HG03565 (cell line): ENCODE data around the gene KCNB1.
"Not testable (repeated sequence)": the region's sequence is repeated elsewhere in the genome, so short reads cannot be mapped to it uniquely, and the experiment has no call there.

ENCODE experiments used
- ATAC-seq: cut with Tn5 transposase; IDR thresholded peaks from one replicate; pipeline ENCODE4 v1.9.1; 2021; ENCODE audit warnings: mild to moderate bottlenecking, moderate library complexity; ENCODE audit not compliant: unreplicated experiment

The KCNB1 gene

GRCh38 chr20:49412254-49412653 lies 70.2 kb downstream of the KCNB1 start:
- no peak for ATAC-seq

- ATAC-seq, result no peak
Observed at GRCh38 chr20:49411221-49411925, 71.1 kb downstream of the KCNB1 start.

GRCh38 chr20:49409975-49410621 lies 72.4 kb downstream of the KCNB1 start:
- not testable (repeated sequence) for ATAC-seq

GRCh38 chr20:49409302-49409974 lies 73.0 kb downstream of the KCNB1 start:
- no peak for ATAC-seq

GRCh38 chr20:49408509-49409104 lies 73.9 kb downstream of the KCNB1 start:
- no peak for ATAC-seq

- ATAC-seq, result no peak
Observed at GRCh38 chr20:49406666-49407065, 75.8 kb downstream of the KCNB1 start.

GRCh38 chr20:49405696-49406095 lies 76.8 kb downstream of the KCNB1 start:
- no peak for ATAC-seq

- no peak for ATAC-seq
Observed at GRCh38 chr20:49405062-49405683, 77.3 kb downstream of the KCNB1 start.

- no peak for ATAC-seq
Observed at GRCh38 chr20:49404461-49404860, 78.0 kb downstream of the KCNB1 start.

GRCh38 chr20:49403911-49404310 lies 78.6 kb downstream of the KCNB1 start:
- ATAC-seq, result no peak

GRCh38 chr20:49403012-49403411 lies 79.5 kb downstream of the KCNB1 start:
- no peak for ATAC-seq

- no peak for ATAC-seq
Observed at GRCh38 chr20:49400904-49401303, 81.6 kb downstream of the KCNB1 start.

- no peak for ATAC-seq
Observed at GRCh38 chr20:49400410-49400809, 82.1 kb downstream of the KCNB1 start.

GRCh38 chr20:49399329-49399728 lies 83.1 kb downstream of the KCNB1 start:
- ATAC-seq, result no peak

- ATAC-seq, result no peak
Observed at GRCh38 chr20:49398401-49399144, 83.9 kb downstream of the KCNB1 start.

GRCh38 chr20:49397525-49397924 lies 84.9 kb downstream of the KCNB1 start:
- ATAC-seq, result no peak

- ATAC-seq, result no peak
Observed at GRCh38 chr20:49396230-49396629, 86.2 kb downstream of the KCNB1 start.

- no peak for ATAC-seq
Observed at GRCh38 chr20:49395659-49396058, 86.8 kb downstream of the KCNB1 start.

- ATAC-seq, result no peak
Observed at GRCh38 chr20:49395183-49395582, 87.3 kb downstream of the KCNB1 start.

GRCh38 chr20:49394757-49395156 lies 87.7 kb downstream of the KCNB1 start:
- ATAC-seq, result no peak

GRCh38 chr20:49394264-49394663 lies 88.2 kb downstream of the KCNB1 start:
- no peak for ATAC-seq
